K562 (cell line): ENCODE data around the gene CD72. TPM values are rescaled to one million over a fixed set of nuclear protein-coding genes. Genes with fewer than 3 reads are reported as not detected.

Experiments used
- CBX5 ChIP-seq: IDR thresholded peaks from 2 replicates; pipeline ENCODE4 v1.6.1; 2014; ENCODE audit warnings: low read depth, borderline replicate concordance
- CCNT2 ChIP-seq: IDR thresholded peaks from 2 replicates; pipeline ENCODE4 v1.6.1; 2011; ENCODE audit warnings: borderline replicate concordance, low read depth, mild to moderate bottlenecking, moderate library complexity, mixed read lengths, low read length; ENCODE audit not compliant: insufficient read length; ENCODE audit errors: extremely low read depth
- CEBPG ChIP-seq, 3 experiments: fragments of 200-800 bp in 1 of 3; sonication (Bioruptor generic) in 1 of 3; sonication (generic) in 1 of 3; formaldehyde crosslinking in 1 of 3; IDR thresholded peaks in 2 of 3; conservative IDR thresholded peaks in 1 of 3; 2 replicates each; pipeline versions ENCODE4 v1.6.1 to v1.8.0; 2016 to 2022; ENCODE audit warnings: missing compliant biosample characterization in 2 of 3, missing genetic modification characterization in 2 of 3, mild to moderate bottlenecking in 1 of 3, missing genetic modification reagents in 1 of 3
- CHD7 ChIP-seq: fragments of 200-600 bp; sonication (generic); IDR thresholded peaks from one replicate; pipeline ENCODE4 v1.6.1; 2012; ENCODE audit warnings: mild to moderate bottlenecking, low read depth, low read length, inconsistent platforms
- CSDE1 ChIP-seq, 2 experiments: fragments of 450-650 bp; IDR thresholded peaks; 2 replicates each; pipeline ENCODE4 v1.6.1; 2016; ENCODE audit warnings: mild to moderate bottlenecking in 1 of 2
- FOXK1 ChIP-seq: sonication (generic); formaldehyde crosslinking; IDR thresholded peaks from 2 replicates; pipeline ENCODE4 v1.8.0; 2022; ENCODE audit warnings: missing genetic modification reagents, mild to moderate bottlenecking, borderline replicate concordance
- TCF3 ChIP-seq: sonication (generic); formaldehyde crosslinking; IDR thresholded peaks from 2 replicates; pipeline ENCODE4 v1.4.0; 2020; ENCODE audit warnings: mild to moderate bottlenecking, missing genetic modification reagents
- TEAD4 ChIP-seq, 2 experiments: sonication (generic) in 1 of 2; formaldehyde crosslinking in 1 of 2; IDR thresholded peaks; 2 replicates each; pipeline versions ENCODE4 v1.6.1 to v1.8.0; 2012 to 2022; ENCODE audit warnings: borderline replicate concordance in 1 of 2, inconsistent platforms in 1 of 2, low read length in 1 of 2, mild to moderate bottlenecking in 1 of 2, missing genetic modification reagents in 1 of 2
- TFE3 ChIP-seq: fragments of 450-650 bp; formaldehyde crosslinking; IDR thresholded peaks from 2 replicates; pipeline ENCODE4 v1.4.0; 2020; ENCODE audit warnings: mild to moderate bottlenecking, mixed read lengths
- ZNF277 ChIP-seq: fragments of 250-450 bp; sonication (Bioruptor Pico); IDR thresholded peaks from 2 replicates; pipeline ENCODE4 v1.8.0; 2022; ENCODE audit warnings: inconsistent platforms, mild to moderate bottlenecking, moderate library complexity, borderline replicate concordance
- ZSCAN29 ChIP-seq: fragments of 450-650 bp; IDR thresholded peaks from 2 replicates; pipeline ENCODE4 v1.6.1; 2017
- polyA plus RNA-seq, 8 experiments: library from polyadenylated mRNA; depleted of rRNA in 4 of 8; stranded (reverse) in 5 of 8; unstranded in 3 of 8; fragments of >200 nt; fragmentation: Nextera tagmentation in 2 of 8; fragmentation: Illumina TruSeq in 1 of 8; extraction: Ambion mirVana in 2 of 8; extraction: Trizol in 1 of 8; gene quantifications; 2 replicates each; pipeline versions ENCODE4 v1.2.1 to v1.2.3, GENCODE V29; 2011 to 2014; ENCODE audit warnings: inconsistent platforms in 1 of 8, missing spikeins in 1 of 8
- total RNA-seq, 7 experiments: library from RNA; depleted of rRNA in 6 of 7; stranded (reverse); fragments of >200 nt in 6 of 7; fragmentation: Illumina TruSeq in 2 of 7; extraction: Trizol in 2 of 7; gene quantifications; 2 replicates each; pipeline versions ENCODE4 v1.2.1 to v1.2.3, GENCODE V29; 2011 to 2021; ENCODE audit warnings: low replicate concordance in 1 of 7

CD72 gene
- total and polyA plus RNA-seq, 9 of the 15 experiments (the other 6 are each of a cell fraction or from before 2014, with no cell fraction given), result 0.11 to 0.78 (median 0.27) TPM; not detected in 1

GRCh38 chr9:35657546-35658136 lies 39.4 kb upstream of the CD72 start, which contains the start of gene RMRP (continued):
- TF ChIP-seq CHD7, result no peak
- TF ChIP-seq CCNT2, result no peak
- peak; percentile 39; the same call in 1 of the 2 replicates for TF ChIP-seq TCF3 (CRISPR knock-in tag)
- TF ChIP-seq CEBPG (CRISPR knock-in tag; IDR thresholded peaks at IDR 0.05), result no peak
- TF ChIP-seq CEBPG (tag; conservative IDR thresholded peaks at IDR 0.05 in 1 of 2, IDR thresholded peaks at IDR 0.05 in 1 of 2), result no peak
- TF ChIP-seq TFE3 (CRISPR knock-in tag), result no peak
- TF ChIP-seq ZSCAN29, result peak; percentile 77
- TF ChIP-seq TEAD4 (IDR thresholded peaks at IDR 0.05; ENCODE audit: low read length), result peak; percentile 86
- TF ChIP-seq TEAD4 (CRISPR knock-in tag; IDR thresholded peaks at IDR 0.05; ENCODE audit: borderline replicate concordance), result peak; percentile 63; the same call in 1 of the 2 replicates
- TF ChIP-seq CSDE1 (IDR thresholded peaks at IDR 0.05), result peak in 1 of 2 experiments; percentile 74; a peak in 2 of 4 replicates
- TF ChIP-seq FOXK1 (CRISPR knock-in tag), result peak; percentile 59; the same call in 1 of the 2 replicates
- TF ChIP-seq CBX5, result no peak
- no peak for TF ChIP-seq ZNF277
